GOT3 (cell line): ENCODE data around the gene ARHGEF12.

ENCODE experiments used
- DNase-seq: peaks from one replicate; lab custom pipeline; 2025; ENCODE audit warnings: mixed read lengths; lab: John Stamatoyannopoulos, UW

ARHGEF12 gene

DNA sequence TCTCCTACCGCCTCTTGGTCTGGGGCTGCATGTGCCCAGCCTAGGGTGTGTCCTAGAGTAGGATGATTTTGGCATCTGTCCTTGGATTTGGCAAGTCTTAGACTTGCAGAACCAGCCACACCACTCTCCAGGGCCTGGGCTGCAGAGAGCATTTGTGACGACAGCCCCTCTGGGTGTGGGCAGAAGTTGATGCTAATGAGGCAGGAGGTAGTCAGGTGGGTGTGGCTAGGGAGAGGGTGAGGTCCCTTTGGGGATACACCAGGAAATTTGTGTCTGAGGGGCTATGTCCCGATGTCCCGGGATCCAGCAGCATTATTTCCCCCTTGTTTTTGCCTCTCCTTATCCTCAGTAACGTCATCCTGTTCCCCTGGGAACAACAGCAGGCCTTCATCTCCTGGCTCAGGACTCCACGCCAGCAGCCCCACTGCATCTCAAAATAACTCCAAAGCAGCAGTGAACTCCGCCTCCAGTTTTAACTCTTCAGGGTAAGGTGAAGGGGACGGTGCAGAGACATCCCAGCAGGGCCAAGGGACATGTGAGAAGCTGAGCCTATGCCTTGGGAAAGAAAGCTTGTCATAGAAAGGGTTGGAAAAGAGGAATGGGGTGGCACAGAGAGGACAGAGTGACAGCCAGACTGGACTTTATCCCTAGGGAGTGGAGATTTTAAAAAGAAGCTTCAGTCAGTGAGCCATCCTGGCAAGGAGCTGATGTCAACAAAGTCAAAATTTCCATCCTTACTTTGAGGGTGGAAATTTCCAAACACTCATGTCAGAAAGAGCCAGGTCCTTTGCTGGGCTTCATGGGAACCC is 19.1 kb upstream of the ARHGEF12 start:
- no peak for DNase-seq

DNA sequence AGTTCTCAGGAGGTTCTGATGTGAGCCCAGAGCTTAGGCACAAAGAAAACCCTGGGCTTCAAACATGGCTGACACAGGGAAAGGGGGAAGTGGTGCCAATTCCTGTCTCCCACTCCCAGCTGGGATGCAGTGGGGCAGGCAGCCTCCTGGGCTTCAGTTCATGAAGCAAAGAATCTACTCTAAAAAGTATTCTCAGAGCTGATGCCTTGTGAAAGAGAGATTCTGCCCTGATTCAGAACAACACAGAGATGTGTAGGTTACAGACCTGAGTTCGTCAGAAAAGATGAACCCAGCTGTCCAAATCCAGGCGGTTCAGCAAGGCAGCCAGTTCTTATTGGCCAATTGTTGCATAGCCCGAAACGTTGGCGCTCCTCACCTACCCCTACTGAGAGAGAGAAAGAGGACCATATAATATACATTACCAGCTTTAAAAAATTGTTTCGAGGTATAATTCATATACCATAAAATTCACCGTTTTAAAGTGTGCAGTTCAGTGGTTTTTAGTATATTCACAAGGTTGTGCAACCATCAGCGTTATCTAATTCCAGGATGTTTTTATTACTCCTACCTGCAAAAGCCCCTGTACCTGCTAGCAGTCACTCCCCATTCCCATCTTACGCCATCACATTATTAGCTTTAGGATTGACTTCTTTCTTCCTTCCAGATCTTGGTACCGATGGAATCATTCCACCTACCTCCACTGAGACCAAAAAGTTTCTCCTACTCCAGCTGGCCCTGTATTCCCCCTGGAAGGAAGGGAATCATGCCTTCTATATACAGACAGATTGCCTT is 18.3 kb upstream of the ARHGEF12 start:
- DNase-seq = no peak

DNA sequence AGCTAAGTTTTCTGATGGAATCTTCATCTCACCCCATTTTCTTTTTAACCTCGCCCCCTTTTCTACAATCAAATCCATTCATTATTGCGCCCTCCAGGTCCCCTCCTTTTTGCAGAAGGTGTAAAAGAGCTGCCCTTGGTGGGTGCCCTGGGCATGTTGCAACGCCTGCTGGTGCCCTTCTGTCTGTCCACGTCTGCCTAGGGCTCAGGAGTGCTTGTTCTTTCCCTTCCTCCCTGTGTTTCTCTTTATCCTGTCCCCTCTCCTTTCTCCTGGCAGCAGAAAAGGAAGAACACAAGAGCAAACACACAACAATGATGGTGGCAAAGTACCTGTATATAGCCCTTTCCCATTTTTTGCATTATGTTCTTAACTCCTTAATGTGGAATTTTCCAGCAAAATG is 17.3 kb upstream of the ARHGEF12 start:
- no peak for DNase-seq

DNA sequence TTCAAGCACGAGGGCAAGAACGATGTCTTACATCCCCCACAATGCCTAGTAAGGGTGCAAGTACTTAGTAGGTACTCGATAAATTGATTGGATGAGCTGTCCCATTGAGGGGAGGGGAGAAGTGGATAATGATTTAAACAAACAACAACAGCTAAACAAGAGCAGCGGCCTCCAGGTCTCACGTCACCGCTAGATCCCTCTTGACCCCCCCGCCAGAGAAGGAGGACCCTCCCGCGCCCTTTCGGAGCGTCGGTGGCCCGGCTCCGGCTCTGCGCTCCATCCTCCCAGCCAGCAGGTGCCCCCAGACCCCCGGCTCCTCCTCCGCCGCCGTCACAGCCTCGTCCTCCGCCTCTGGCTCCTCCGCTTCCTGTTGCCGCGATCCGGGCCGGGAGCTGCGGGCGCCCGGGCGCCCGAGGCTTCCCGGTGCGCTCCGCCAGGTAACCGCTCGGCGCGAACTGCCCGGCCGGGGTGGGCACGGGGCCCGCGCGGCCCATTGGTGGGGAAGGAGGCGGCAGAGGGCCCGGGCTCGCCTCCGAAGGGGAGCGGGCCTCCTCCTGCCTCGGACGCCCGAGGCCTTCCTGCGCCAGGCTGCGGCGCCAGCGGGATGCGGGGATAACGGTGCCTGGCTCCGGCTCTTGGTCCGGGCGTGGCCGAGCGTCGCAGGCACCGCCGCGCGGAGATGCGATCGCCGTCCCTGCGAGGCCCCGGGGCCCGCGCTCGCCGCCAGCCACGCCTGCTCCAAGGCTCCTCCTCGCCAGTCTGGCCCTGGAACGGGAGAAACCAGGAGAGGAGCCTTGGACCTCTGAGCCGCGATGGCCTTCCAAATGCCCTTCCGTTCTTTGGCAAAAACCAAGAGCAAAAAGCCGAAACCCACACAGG is 11.0 kb upstream of the ARHGEF12 start, which contains the start of gene TLCD5:
TLCD5 (plus strand) TSS at position 368 of the 879 bp plus-strand sequence. CDS start 2,143 bp downstream, outside the sequence.
- DNase-seq = no peak

DNA sequence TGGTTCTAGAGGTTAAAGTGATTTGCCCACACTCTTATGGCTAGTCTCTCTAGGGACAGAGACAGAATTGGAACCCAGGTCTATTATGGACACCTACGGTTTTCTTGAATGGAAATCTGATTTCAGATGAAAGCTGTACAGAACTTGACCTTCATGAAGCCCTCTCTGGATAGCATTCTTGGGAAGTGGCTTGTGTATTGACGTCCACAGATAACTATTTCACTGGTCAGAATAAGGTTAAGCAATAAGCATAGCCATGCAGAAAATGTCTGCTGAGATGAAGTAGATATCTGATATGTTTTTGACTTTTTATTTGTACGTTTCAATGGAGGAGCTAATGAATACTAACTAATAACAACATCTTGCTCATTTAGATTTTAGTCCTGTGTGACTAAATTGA is 10.0 kb upstream of the ARHGEF12 start:
- no peak for DNase-seq

DNA sequence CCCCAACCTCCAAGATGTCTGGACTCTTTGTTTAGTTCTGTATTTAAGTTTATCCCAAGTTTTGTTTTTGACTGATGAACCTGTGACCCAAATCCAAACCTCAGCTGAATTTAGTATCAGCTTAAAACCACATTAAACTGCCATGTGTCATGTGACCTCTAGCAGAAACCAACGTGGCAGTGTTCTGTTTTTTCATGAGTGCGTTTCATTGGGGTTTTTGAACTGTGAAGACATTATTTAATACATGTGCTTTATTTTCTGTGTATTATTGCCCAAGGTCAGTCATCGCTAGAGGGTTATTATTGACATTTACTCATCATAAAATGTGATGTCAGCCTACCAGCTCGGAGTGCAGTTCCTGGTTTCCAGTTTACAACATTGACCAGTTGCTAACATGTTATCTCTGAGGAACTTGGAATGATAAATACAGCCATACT is 9.3 kb upstream of the ARHGEF12 start:
- DNase-seq = no peak

DNA sequence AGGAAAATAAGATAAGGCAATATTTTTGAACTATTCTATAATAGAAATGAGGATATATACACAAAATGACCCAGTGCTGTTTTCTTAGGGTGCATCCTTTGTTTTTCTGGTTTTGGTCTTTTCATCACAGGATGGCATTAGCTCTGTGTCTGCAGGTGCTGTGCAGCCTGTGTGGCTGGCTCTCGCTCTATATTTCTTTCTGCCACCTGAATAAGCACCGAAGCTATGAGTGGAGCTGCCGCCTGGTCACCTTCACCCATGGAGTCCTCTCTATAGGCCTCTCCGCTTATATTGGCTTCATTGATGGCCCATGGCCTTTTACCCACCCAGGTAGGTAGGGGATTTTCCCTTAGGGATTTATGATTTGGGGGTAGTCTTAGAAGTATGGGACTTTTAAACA is 8.9 kb upstream of the ARHGEF12 start:
- no peak for DNase-seq

DNA sequence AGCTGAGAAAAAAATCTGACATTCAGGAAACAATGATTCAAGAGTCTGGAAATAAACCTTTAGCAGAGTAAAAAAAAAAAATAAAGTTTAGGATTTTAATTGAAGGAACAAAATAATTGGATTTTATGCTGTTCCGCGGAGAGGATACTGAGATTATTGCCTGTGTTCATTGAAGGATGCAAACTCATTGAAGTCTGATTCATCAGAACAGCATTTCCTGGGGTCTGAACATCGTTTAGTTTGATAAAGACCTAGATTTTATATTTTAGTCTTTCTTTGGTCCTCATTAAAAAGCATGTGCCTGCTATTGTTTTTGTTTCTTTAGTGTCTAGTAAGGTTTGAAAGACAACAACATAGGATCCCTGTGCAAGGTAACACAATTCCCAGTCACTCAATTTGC is 6.7 kb upstream of the ARHGEF12 start:
- DNase-seq = no peak

DNA sequence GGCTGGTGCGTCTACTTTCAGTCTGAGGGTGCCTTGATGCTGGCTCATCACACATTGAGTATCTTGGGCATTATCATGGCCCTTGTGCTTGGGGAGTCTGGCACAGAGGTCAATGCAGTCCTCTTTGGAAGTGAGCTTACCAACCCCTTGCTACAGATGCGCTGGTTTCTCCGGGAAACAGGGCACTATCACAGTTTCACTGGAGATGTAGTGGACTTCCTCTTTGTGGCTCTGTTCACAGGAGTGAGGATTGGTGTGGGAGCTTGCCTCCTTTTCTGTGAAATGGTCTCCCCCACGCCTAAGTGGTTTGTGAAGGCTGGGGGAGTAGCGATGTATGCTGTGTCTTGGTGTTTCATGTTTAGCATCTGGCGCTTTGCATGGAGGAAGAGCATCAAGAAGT is 6.2 kb upstream of the ARHGEF12 start:
- no peak for DNase-seq

DNA sequence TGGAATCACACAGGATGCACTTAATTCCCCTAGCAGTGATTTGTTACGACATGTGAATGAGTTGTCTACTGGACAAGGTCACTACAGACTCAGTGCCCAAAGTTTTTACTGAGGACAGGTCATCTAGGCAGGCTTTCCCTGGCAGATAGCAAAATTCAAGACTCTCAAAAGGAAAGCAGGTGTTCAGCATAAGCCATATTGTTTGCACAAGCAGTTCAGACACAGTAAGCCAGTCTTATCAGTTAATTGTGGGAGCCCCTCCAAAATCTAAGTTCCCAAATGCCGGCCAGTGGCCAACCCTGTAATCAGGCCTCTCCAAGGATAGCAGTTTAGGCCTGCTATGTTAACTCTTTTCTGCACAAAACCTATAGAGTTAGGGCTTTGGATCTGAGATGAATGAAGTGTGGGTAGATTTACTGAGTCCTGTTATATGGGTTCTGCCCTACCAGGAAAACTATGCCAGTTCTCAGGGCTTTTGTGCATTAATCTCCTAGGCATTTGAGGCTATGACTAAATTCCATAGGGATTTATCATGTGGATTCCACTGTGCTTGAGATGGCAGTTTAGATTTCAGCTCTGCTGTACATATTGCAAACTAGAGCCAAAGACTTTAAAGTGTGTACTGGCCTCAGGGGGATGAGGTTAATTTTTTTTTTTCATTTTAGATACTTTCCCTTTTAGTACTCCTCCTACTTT is 4.8 kb upstream of the ARHGEF12 start:
- DNase-seq = no peak

DNA sequence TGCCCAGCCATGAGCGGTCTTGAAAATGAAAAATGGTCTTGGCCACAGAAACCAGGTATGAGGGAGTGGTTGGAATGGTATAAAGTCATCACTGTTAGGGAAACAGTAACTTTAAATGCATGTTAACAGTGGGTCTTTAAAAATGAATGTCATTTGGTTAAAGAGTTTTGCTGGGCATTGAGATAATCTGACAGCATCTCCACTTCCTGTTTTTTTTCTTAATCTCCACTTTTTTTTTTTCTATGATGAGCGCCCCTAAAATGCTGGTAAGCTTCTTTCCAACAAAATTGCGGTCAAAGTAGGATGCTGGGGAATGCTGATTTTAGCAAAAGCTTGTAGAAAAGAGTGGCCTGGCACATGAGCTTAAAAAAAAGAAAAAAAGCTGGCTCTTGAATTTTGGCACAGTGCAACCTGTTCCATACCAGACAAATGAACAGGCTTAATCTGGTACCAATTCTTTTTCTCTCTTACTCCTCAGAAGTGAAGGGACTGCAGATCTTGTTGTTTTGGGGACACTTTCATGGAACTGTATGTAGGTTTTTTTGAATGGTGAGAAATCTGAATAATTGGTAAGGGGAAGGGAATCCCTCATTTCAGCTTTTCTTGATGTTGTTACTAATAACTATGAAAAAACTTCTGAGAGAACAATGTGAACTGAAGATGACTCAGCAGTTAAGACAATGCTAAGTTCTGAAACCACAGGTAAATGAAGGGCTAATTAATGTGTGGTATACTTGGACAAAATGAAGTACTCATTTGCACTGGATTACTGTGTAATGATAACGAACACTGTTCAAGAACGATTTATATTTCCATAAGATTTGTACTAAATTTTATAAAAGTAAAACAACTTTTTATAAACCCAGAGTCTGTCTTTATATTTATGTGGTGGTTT is 3.1 kb upstream of the ARHGEF12 start:
- DNase-seq = no peak

DNA sequence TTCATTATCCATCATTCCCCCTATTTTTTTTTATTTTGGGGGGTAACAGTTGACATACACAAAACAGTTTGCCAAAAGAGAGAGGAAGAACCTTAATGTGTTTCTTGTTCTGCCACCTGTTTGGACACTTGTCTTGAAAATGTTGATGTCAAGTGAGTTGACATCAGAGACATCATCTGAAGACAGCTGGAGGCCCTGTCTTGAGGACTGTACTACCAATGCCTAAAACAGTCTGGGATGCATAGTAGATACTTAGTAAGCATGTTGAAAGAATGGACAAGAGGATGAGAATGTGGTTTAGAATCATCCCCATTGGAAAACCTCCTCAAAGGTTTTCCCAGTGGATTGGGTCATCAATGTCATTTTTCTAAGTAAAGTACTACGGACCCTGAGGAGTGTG is 2.4 kb upstream of the ARHGEF12 start:
- no peak for DNase-seq

DNA sequence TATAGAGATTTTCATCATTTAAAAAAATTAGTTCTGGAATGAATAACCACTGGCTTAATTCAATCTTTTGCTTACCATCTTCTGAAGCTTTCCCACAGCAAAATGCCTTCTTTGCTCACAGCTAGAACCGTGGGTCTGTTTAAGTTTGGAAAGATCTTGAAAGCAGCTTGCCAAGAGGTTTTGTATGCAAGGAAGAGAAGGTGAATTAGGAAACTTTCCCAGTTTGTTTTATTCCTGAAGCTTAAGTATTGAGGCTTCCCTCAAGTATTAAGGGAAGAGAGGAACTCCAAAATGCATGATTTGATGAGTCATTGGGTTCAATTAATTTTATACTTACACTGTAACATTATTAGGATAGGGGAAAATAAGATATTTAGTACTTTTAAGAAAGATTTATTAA is 1.9 kb upstream of the ARHGEF12 start:
- no peak for DNase-seq

DNA sequence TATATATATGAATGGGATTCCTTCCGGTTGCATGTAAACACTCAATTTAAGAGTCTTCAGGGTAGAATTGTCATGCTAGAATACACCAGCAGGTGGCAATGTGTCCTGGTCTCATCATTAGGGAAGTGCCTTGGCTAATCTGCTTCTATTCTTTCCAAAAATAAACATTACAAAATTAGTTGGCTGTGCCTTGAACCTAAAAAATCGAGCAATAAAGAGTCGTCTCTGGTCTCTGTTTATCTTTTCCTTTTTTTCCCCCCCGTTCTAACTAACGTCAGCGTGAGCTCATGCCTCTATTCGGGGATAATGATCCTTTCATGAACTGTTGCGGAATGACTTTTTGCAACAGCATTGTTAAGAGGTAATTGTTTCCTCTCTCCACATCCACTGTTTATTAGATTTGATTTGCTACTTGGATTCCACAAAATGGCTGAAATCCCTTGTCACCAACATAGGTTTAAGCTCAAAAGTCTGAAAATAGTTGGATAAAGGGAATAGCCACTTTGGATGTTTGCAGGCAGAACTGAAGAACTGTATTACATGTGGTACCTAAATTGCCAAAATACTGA is 1.2 kb upstream of the ARHGEF12 start:
- DNase-seq = no peak

DNA sequence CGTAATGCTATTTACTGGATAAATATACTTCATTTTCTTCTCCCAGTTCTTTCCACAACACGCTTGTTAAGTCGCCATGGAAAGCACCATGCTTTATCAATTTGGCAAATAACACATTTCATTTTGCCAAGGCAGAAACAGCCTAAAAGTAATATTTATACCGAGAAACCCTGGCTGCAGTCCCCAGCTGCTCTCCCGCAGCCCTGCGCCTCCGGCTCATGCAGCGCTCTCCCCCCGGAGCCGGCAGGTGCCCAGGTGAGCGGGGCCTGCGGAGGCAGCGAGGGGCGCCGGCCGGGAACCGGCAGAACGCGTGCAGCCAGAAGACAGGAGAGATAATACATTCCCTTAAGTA is 681 bp upstream of the ARHGEF12 start:
- DNase-seq = no peak

DNA sequence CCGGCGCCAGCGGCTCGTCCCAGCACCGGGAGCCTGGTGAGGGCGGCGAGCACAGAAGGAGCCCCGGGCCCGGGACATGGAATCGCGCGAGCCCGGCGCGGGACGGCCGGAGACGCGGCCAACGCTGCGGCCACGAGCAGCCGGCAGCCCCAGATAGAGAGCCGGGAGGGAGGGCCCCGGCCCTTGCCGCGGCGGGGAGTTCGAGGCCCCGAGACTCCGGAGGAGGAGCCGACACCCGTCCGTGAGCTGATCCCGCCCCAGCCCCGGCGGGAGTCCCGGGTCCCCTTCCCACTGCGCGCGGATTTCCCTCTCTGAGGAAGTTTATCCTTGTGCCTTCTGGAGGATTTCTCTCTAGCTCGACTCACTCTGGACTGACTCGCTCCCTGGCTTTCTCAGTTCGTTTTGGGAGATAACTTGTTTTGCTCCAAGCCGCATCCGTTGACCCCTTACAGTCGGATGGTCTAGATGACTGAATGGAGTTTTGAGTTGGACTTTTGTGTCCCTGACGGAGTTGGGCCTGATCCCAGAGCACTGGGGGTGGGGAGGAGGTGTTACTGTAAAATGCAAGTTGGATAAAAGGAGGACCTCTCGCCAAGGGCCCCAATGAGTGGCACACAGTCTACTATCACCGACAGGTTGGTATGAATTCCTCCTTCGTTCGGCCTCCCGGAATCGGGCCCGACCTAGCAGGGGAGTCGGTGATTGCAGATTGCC is 585 bp downstream of the ARHGEF12 start:
- DNase-seq = no peak

DNA sequence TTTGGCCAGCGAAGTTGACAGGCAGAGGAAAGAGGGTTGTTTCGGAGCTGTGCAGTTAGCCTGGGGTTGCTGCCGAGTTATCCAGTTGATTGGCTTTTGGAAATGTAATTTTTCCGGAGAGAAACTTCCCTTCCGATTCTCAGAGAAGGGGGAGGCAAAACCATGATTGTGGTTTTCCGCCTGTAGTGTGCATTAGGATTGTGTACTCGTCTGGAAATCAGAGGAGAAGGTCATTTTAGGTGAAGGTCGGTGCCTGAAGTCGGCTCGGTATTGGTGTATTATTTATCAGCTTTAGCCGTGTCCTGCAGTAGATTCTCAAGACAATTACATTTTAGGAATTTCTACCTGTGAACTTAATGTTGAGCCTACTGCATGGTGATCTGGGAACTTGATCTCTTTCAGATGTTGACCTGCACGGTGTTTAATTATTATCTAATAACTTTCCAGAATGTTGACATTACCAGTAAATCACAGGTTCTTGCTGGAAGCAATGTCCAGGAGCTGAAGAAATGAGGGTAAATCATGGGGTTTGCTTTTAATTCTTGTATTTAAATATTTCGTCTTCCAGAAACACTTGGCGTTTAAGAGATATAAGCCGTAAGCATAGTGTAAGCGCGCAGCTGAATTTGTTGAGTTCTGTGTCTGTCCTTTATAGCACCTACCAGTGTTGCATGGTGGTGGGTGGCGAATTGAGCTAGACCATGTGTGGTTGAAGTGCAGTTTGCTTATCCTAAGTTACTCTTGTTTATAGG is 1.3 kb downstream of the ARHGEF12 start:
- DNase-seq = no peak

DNA sequence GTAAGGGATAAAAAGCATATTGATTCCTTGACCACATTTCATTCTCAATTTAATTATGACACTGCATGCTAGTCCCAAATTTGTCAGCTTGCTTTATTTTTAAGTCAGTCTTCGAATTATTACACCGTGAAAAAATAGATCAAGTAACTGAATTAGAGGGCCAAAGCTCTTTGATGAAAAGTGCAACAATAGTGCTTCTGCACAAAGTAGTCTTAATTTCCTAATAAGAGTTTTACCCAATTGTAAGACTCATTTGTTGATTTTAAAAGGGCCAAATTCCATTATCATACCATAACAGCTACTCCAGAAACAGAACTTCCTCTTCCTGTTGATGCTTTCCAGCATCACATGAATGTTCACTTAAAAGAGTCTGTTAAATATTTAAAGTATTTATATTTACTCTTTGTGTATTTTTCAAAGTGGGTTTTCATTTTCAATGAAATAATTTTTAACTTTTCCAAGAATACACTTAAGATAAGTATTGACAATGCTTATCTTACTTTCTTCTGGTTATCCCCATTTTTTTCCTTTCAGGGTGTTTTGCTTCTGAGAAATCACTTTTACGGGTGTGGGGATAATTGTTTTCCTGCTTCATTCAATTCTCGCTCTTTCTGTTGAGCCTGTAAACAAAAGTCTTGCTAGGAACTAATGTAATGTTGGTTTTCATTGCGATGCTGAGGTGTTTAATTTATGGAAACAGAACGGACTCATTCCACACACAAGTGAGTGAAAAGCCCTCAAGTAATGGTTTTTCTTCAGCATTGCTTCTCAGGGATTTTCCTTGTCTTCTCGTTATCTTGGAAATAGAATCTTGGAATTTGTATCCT is 2.1 kb downstream of the ARHGEF12 start:
- DNase-seq = no peak
